ENCODE measurements around the gene ZNF785. TPM values are rescaled to one million over a fixed set of nuclear protein-coding genes. Genes with fewer than 3 reads are reported as not detected.

The ZNF785 gene
- total and polyA plus RNA-seq, 2 donors (not counting 3 experiments of a cell fraction or from before 2014, with no cell fraction given): 7.8 to 21.9 TPM

GRCh38 chr16:30619202-30619601, 33.7 kb upstream of the ZNF785 start:
- no peak for DNase-seq (ENCODE audit: low read depth, low spot score)
- intact Hi-C loops (cut with micrococcal nuclease): no loop called here
- BruUV-seq (replicated peaks): no TSS peak
- FAIRE-seq: no peak
- Histone ChIP-seq H2AFZ (ENCODE audit: low read depth, low read length) (no peak overlapping the region), H3K27me3 (ENCODE audit: control insufficient read depth in 2 of 2, insufficient read depth in 2 of 2, low read length in 2 of 2) (peaks cover 12 to 13% of the 10 kb centered on the region in 2 experiments), H3K27ac (ENCODE audit: insufficient read depth, low read depth, low read length) (no peak overlapping the region), H3K9me1 (replicated peaks; ENCODE audit: control insufficient read depth, extremely low read depth, insufficient read depth, low read length) (no peaks in the 10 kb centered on the region), H3K4me2 (ENCODE audit: insufficient read depth, low read length) (no peak overlapping the region), H3K36me3 (ENCODE audit: control insufficient read depth in 2 of 2, extremely low read depth in 1 of 2, insufficient read depth in 2 of 2, low read length in 2 of 2) (no peaks in the 10 kb centered on the region), H3K4me3 (replicated peaks in 1 of 3; ENCODE audit: insufficient read depth in 1 of 3, low read depth in 1 of 3, low read length in 3 of 3) (no peak overlapping the region), H4K20me1 (replicated peaks; ENCODE audit: control insufficient read depth, extremely low read depth, insufficient read depth, low read length) (no peaks in the 10 kb centered on the region), H3K9me3 (replicated peaks; ENCODE audit: control insufficient read depth, insufficient read depth, low read length) (no peaks in the 10 kb centered on the region), H3K4me1 (ENCODE audit: control insufficient read depth, extremely low read depth, insufficient read depth, low read length) (no peaks in the 10 kb centered on the region), H3K9ac (replicated peaks; ENCODE audit: extremely low read depth, insufficient read depth, low read length) (no peak overlapping the region), H3K79me2 (ENCODE audit: control insufficient read depth, insufficient read depth, low read length) (no peaks in the 10 kb centered on the region)
- ChIA-PET CTCF (interaction anchor here (1.1 to 1.8 kb wide), 3 partner anchors 9 to 31 kb away, joined by 3 to 6 read pairs (median 3); partner anchors contain the start of genes PRR14 and ZNF689), POLR2A (interaction anchor here (0.7 kb wide), 1 partner anchor 10 kb away, joined by 4 read pairs; no protein-coding TSS in a partner anchor)
- dilution Hi-C loops (cut with MboI; ENCODE audit: extremely low pct_ligation_motif_present, low sequenced_read_pairs): no loop called here
- TF ChIP-seq MYC (IDR thresholded peaks at IDR 0.05; ENCODE audit: low read depth, low read length): no peak
- TF ChIP-seq POLR2A (IDR thresholded peaks at IDR 0.05; ENCODE audit: low read depth, low read length): no peak
- TF ChIP-seq POLR2AphosphoS5 (IDR thresholded peaks at IDR 0.05; ENCODE audit: insufficient read depth, low read depth, low read length): no peak
- TF ChIP-seq JUN (IDR thresholded peaks at IDR 0.05; ENCODE audit: borderline replicate concordance, insufficient read depth, insufficient read length, low read depth): no peak

GRCh38 chr16:30615358-30616091, 30.0 kb upstream of the ZNF785 start:
- Histone ChIP-seq H3K9me1 (replicated peaks; ENCODE audit: control insufficient read depth, extremely low read depth, insufficient read depth, low read length) (no peaks in the 10 kb centered on the region), H3K27ac (ENCODE audit: insufficient read depth, low read depth, low read length) (no peak overlapping the region), H4K20me1 (replicated peaks; ENCODE audit: control insufficient read depth, extremely low read depth, insufficient read depth, low read length) (no peaks in the 10 kb centered on the region), H3K4me2 (ENCODE audit: insufficient read depth, low read length) (no peak overlapping the region), H3K27me3 (ENCODE audit: control insufficient read depth in 2 of 2, insufficient read depth in 2 of 2, low read length in 2 of 2) (peaks cover 0 to 2% of the 10 kb centered on the region in 2 experiments), H3K36me3 (ENCODE audit: control insufficient read depth in 2 of 2, extremely low read depth in 1 of 2, insufficient read depth in 2 of 2, low read length in 2 of 2) (no peaks in the 10 kb centered on the region), H3K4me3 (replicated peaks in 1 of 3; ENCODE audit: insufficient read depth in 1 of 3, low read depth in 1 of 3, low read length in 3 of 3) (no peak overlapping the region), H3K79me2 (ENCODE audit: control insufficient read depth, insufficient read depth, low read length) (no peaks in the 10 kb centered on the region), H2AFZ (ENCODE audit: low read depth, low read length) (no peak overlapping the region), H3K4me1 (ENCODE audit: control insufficient read depth, extremely low read depth, insufficient read depth, low read length) (no peaks in the 10 kb centered on the region), H3K9ac (replicated peaks; ENCODE audit: extremely low read depth, insufficient read depth, low read length) (no peak overlapping the region), H3K9me3 (replicated peaks; ENCODE audit: control insufficient read depth, insufficient read depth, low read length) (no peaks in the 10 kb centered on the region)
- BruUV-seq (replicated peaks): no TSS peak
- CTCF ChIA-PET: interaction anchor here (0.6 to 2.9 kb wide), 17 partner anchors 9 to 524 kb away, joined by 3 to 13 read pairs (median 5); partner anchors contain the start of genes DCTPP1 and TBC1D10B
- dilution Hi-C loops (cut with MboI; ENCODE audit: extremely low pct_ligation_motif_present, low sequenced_read_pairs): no loop called here
- POLR2A ChIA-PET: no interaction called here
- no peak for FAIRE-seq
- intact Hi-C loops (cut with micrococcal nuclease): loop anchor here (1.0 kb wide), 1 partner anchor 166 kb away; no protein-coding TSS in a partner anchor
- peak; percentile 35 for DNase-seq (ENCODE audit: low read depth, low spot score)
- TF ChIP-seq, protein P1, sequence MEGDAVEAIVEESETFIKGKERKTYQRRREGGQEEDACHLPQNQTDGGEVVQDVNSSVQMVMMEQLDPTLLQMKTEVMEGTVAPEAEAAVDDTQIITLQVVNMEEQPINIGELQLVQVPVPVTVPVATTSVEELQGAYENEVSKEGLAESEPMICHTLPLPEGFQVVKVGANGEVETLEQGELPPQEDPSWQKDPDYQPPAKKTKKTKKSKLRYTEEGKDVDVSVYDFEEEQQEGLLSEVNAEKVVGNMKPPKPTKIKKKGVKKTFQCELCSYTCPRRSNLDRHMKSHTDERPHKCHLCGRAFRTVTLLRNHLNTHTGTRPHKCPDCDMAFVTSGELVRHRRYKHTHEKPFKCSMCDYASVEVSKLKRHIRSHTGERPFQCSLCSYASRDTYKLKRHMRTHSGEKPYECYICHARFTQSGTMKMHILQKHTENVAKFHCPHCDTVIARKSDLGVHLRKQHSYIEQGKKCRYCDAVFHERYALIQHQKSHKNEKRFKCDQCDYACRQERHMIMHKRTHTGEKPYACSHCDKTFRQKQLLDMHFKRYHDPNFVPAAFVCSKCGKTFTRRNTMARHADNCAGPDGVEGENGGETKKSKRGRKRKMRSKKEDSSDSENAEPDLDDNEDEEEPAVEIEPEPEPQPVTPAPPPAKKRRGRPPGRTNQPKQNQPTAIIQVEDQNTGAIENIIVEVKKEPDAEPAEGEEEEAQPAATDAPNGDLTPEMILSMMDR (IDR thresholded peaks at IDR 0.05; ENCODE audit: extremely low read depth in 1 of 2, insufficient read depth in 1 of 2, low read depth in 1 of 2, low read length in 2 of 2): peak; percentile 58 to 68
- no peak for TF ChIP-seq EZH2 (IDR thresholded peaks at IDR 0.05; ENCODE audit: borderline replicate concordance, low read depth, low read length, severe bottlenecking)
